Measurements from ENCODE around the gene ANO3.

ANO3 gene

GRCh38 chr11:26326793-26327400 is 5.0 kb upstream of the ANO3 start:
- Histone ChIP-seq H3K4me3 (no peak overlapping the region), H3K27me3 (ENCODE audit: low read depth) (peaks cover 5% of the 10 kb centered on the region; the same call in 1 of the 2 replicates), H3K9me3 (no peaks in the 10 kb centered on the region), H3K4me1 (no peaks in the 10 kb centered on the region), H3K36me3 (replicated peaks) (no peaks in the 10 kb centered on the region)
- DNase-seq (ENCODE audit: low spot score in 2 of 2), result no peak
- in situ Hi-C loops (cut with MboI; ENCODE audit: low sequenced_read_pairs), result no loop called here

- H3K27me3 ChIP-seq (ENCODE audit: low read depth), result peaks cover 7% of the 10 kb centered on the region
- no peak for DNase-seq (ENCODE audit: low spot score in 2 of 2)
- H3K4me3 ChIP-seq, result no peak overlapping the region
- H3K36me3 ChIP-seq (replicated peaks), result no peaks in the 10 kb centered on the region
- H3K9me3 ChIP-seq, result no peaks in the 10 kb centered on the region
- no peaks in the 10 kb centered on the region; the same call in 1 of the 2 replicates for H3K4me1 ChIP-seq
- in situ Hi-C loops (cut with MboI; ENCODE audit: low sequenced_read_pairs), result no loop called here
These were observed 2.7 kb upstream of the ANO3 start for GRCh38 chr11:26329206-26329605.

GRCh38 chr11:26330262-26330661 is 1.7 kb upstream of the ANO3 start:
- DNase-seq (ENCODE audit: low spot score in 2 of 2), result no peak
- in situ Hi-C loops (cut with MboI; ENCODE audit: low sequenced_read_pairs), result no loop called here

GRCh38 chr11:26332572-26332915 is 614 bp downstream of the ANO3 start:
- in situ Hi-C loops (cut with MboI; ENCODE audit: low sequenced_read_pairs), result no loop called here
- no peaks in the 10 kb centered on the region for H3K36me3 ChIP-seq (replicated peaks)
- no peaks in the 10 kb centered on the region; the same call in 1 of the 2 replicates for H3K4me1 ChIP-seq
- H3K27me3 ChIP-seq (ENCODE audit: low read depth), result peaks cover 7% of the 10 kb centered on the region
- H3K9me3 ChIP-seq, result no peaks in the 10 kb centered on the region
- DNase-seq (ENCODE audit: low spot score in 2 of 2), result no peak
- H3K4me3 ChIP-seq, result no peak overlapping the region

More at GRCh38 chr11:26330262-26330661, 1.7 kb upstream of the ANO3 start:
- no peaks in the 10 kb centered on the region for H3K36me3 ChIP-seq (replicated peaks)
- H3K4me3 ChIP-seq, result no peak overlapping the region
- H3K4me1 ChIP-seq, result no peaks in the 10 kb centered on the region; the same call in 1 of the 2 replicates
- peaks cover 7% of the 10 kb centered on the region for H3K27me3 ChIP-seq (ENCODE audit: low read depth)
- H3K9me3 ChIP-seq, result no peaks in the 10 kb centered on the region

- H3K27me3 ChIP-seq (ENCODE audit: low read depth), result peaks cover 7% of the 10 kb centered on the region
These were observed 2.0 kb downstream of the ANO3 start for GRCh38 chr11:26333906-26334305.

GRCh38 chr11:26335903-26336302 is 4.0 kb downstream of the ANO3 start:
- Histone ChIP-seq H3K4me1 (no peaks in the 10 kb centered on the region; the same call in 1 of the 2 replicates), H3K27me3 (ENCODE audit: low read depth) (peaks cover 7% of the 10 kb centered on the region), H3K36me3 (replicated peaks) (no peaks in the 10 kb centered on the region), H3K4me3 (no peak overlapping the region), H3K9me3 (no peaks in the 10 kb centered on the region)
- in situ Hi-C loops (cut with MboI; ENCODE audit: low sequenced_read_pairs), result no loop called here
- no peak for DNase-seq (ENCODE audit: low spot score in 2 of 2)

More at GRCh38 chr11:26333906-26334305, 2.0 kb downstream of the ANO3 start:
- H3K36me3 ChIP-seq (replicated peaks), result no peaks in the 10 kb centered on the region
- no peaks in the 10 kb centered on the region for H3K9me3 ChIP-seq
- no peak for DNase-seq (ENCODE audit: low spot score in 2 of 2)
- no peak overlapping the region for H3K4me3 ChIP-seq
- in situ Hi-C loops (cut with MboI; ENCODE audit: low sequenced_read_pairs), result no loop called here
- H3K4me1 ChIP-seq, result no peaks in the 10 kb centered on the region; the same call in 1 of the 2 replicates

- no peaks in the 10 kb centered on the region for H3K36me3 ChIP-seq (replicated peaks)
- no peaks in the 10 kb centered on the region for H3K4me1 ChIP-seq
- in situ Hi-C loops (cut with MboI; ENCODE audit: low sequenced_read_pairs), result no loop called here
- H3K9me3 ChIP-seq, result no peaks in the 10 kb centered on the region
- H3K27me3 ChIP-seq (ENCODE audit: low read depth), result no peaks in the 10 kb centered on the region; the same call in 1 of the 2 replicates
- no peak overlapping the region for H3K4me3 ChIP-seq
- no peak for DNase-seq (ENCODE audit: low spot score in 2 of 2)
These were observed 12.7 kb downstream of the ANO3 start for GRCh38 chr11:26344647-26345046.

- no peaks in the 10 kb centered on the region for H3K9me3 ChIP-seq
- H3K27me3 ChIP-seq (ENCODE audit: low read depth), result no peaks in the 10 kb centered on the region
- DNase-seq (ENCODE audit: low spot score in 2 of 2), result no peak
- H3K36me3 ChIP-seq (replicated peaks), result no peaks in the 10 kb centered on the region
- in situ Hi-C loops (cut with MboI; ENCODE audit: low sequenced_read_pairs), result no loop called here
- no peaks in the 10 kb centered on the region for H3K4me1 ChIP-seq
- no peak overlapping the region for H3K4me3 ChIP-seq
These were observed 16.8 kb downstream of the ANO3 start for GRCh38 chr11:26348776-26349175.

- Histone ChIP-seq H3K9me3 (no peaks in the 10 kb centered on the region), H3K27me3 (ENCODE audit: low read depth) (no peaks in the 10 kb centered on the region), H3K4me1 (no peaks in the 10 kb centered on the region), H3K36me3 (replicated peaks) (no peaks in the 10 kb centered on the region), H3K4me3 (no peak overlapping the region)
- in situ Hi-C loops (cut with MboI; ENCODE audit: low sequenced_read_pairs), result no loop called here
- DNase-seq (ENCODE audit: low spot score in 2 of 2), result no peak
These were observed 18.1 kb downstream of the ANO3 start for GRCh38 chr11:26350002-26350401.

GRCh38 chr11:26353010-26353409 is 21.1 kb downstream of the ANO3 start:
- H3K4me1 ChIP-seq, result no peaks in the 10 kb centered on the region
- no peaks in the 10 kb centered on the region for H3K9me3 ChIP-seq
- DNase-seq (ENCODE audit: low spot score in 2 of 2), result no peak
- no peak overlapping the region for H3K4me3 ChIP-seq
- in situ Hi-C loops (cut with MboI; ENCODE audit: low sequenced_read_pairs), result no loop called here
- H3K36me3 ChIP-seq (replicated peaks), result no peaks in the 10 kb centered on the region
- H3K27me3 ChIP-seq (ENCODE audit: low read depth), result no peaks in the 10 kb centered on the region

- Histone ChIP-seq H3K9me3 (no peaks in the 10 kb centered on the region), H3K27me3 (ENCODE audit: low read depth) (0 out of 2 replicates have a peak, but pooled peaks cover 3% of the 10 kb centered on the region), H3K36me3 (replicated peaks) (no peaks in the 10 kb centered on the region), H3K4me3 (no peak overlapping the region), H3K4me1 (no peaks in the 10 kb centered on the region)
- in situ Hi-C loops (cut with MboI; ENCODE audit: low sequenced_read_pairs), result no loop called here
- DNase-seq (ENCODE audit: low spot score in 2 of 2), result no peak
These were observed 27.1 kb downstream of the ANO3 start for GRCh38 chr11:26359055-26359454.

GRCh38 chr11:26365284-26365683 is 33.4 kb downstream of the ANO3 start:
- no peaks in the 10 kb centered on the region; the same call in 1 of the 2 replicates for H3K9me3 ChIP-seq
- no peak overlapping the region for H3K4me3 ChIP-seq
- DNase-seq (ENCODE audit: low spot score in 2 of 2), result no peak
- 0 out of 2 replicates have a peak, but pooled peaks cover 3% of the 10 kb centered on the region for H3K27me3 ChIP-seq (ENCODE audit: low read depth)
- in situ Hi-C loops (cut with MboI; ENCODE audit: low sequenced_read_pairs), result no loop called here
- H3K36me3 ChIP-seq (replicated peaks), result no peaks in the 10 kb centered on the region
- no peaks in the 10 kb centered on the region for H3K4me1 ChIP-seq

GRCh38 chr11:26377619-26378018 is 45.7 kb downstream of the ANO3 start:
- H3K4me1 ChIP-seq, result no peaks in the 10 kb centered on the region
- H3K27me3 ChIP-seq (ENCODE audit: low read depth), result no peaks in the 10 kb centered on the region
- no peak overlapping the region for H3K4me3 ChIP-seq
- DNase-seq (ENCODE audit: low spot score in 2 of 2), result no peak
- no peaks in the 10 kb centered on the region for H3K9me3 ChIP-seq
- in situ Hi-C loops (cut with MboI; ENCODE audit: low sequenced_read_pairs), result no loop called here
- no peaks in the 10 kb centered on the region for H3K36me3 ChIP-seq (replicated peaks)

GRCh38 chr11:26399336-26399735 is 67.4 kb downstream of the ANO3 start:
- H3K4me1 ChIP-seq, result no peaks in the 10 kb centered on the region
- no peak overlapping the region for H3K4me3 ChIP-seq
- H3K36me3 ChIP-seq (replicated peaks), result no peaks in the 10 kb centered on the region
- no peaks in the 10 kb centered on the region for H3K9me3 ChIP-seq
- no peak for DNase-seq (ENCODE audit: low spot score in 2 of 2)
- no peaks in the 10 kb centered on the region for H3K27me3 ChIP-seq (ENCODE audit: low read depth)
- in situ Hi-C loops (cut with MboI; ENCODE audit: low sequenced_read_pairs), result no loop called here

Measured in HAP-1 (cell line).